ENCODE measurements around the gene MKRN2OS.

MKRN2OS gene

DNA sequence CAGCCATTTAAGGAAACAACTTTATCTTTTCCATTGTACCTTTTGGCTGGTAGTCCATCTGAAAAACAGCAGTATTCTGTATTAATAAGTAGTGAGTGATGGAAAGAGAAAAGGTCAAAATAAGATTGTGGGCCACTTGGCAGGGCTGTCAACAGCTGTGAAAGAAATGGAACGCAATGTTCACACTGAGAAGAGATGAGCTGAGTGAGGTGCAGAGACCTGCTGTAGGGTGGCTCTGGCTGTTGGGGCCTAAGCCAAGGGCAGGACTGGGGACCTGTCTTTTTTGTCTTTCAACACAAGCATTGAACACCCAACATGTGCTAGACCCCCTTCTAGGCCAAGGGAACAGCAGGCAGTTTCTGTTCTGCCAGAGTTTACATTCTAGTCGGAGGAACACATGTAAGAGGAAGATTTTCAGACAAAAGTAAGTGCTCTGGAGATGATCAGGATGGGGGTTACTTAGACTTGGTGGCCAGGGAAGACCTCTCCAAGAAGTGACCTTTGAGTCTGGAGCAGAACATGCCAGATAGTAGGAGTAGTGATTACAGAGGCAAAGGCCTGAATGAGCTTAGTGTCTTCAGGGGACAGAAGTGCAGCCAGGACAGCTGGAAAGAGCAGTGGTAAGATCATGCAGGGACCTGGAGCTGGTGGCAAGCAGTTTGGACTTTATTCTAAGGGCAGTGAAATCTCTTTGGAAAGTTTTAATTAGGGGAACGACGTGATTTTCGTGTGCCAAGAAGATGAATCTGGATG lies 31.4 kb downstream of the MKRN2OS start:
- DNase-seq (ENCODE audit: low spot score), result no peak

DNA sequence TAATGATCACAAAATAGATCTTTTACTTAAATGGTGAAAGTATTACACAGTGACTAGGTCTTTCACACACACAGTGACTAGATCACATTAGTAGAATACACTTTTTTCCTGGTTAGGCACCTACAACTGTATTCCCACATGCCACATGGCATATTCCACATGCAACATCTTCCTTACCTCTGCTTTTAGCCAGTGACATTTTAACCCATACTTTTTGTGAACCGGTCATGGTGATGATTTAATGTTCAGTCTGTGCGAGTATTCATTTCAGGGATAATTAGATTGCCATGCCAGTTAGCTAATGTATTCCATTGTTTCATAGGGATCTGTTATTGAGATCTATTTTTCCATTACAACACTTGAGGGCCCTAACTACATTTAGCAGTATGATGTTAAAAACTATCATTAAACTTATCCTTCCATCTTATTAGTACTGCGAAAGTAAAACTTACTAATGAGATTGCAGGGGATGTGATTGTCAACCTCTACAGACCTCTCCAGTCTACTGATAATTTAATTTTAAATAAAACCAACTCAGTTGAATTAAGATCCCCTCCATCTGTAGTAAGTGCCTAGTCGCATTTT lies 32.7 kb downstream of the MKRN2OS start:
- no peak for DNase-seq (ENCODE audit: low spot score)

GRCh38 chr3:12509466-12509865 lies 35.8 kb downstream of the MKRN2OS start:
- no peak for DNase-seq (ENCODE audit: low spot score)

GRCh38 chr3:12508291-12508700 lies 37.0 kb downstream of the MKRN2OS start:
- peak; percentile 6 for DNase-seq (ENCODE audit: low spot score)

DNA sequence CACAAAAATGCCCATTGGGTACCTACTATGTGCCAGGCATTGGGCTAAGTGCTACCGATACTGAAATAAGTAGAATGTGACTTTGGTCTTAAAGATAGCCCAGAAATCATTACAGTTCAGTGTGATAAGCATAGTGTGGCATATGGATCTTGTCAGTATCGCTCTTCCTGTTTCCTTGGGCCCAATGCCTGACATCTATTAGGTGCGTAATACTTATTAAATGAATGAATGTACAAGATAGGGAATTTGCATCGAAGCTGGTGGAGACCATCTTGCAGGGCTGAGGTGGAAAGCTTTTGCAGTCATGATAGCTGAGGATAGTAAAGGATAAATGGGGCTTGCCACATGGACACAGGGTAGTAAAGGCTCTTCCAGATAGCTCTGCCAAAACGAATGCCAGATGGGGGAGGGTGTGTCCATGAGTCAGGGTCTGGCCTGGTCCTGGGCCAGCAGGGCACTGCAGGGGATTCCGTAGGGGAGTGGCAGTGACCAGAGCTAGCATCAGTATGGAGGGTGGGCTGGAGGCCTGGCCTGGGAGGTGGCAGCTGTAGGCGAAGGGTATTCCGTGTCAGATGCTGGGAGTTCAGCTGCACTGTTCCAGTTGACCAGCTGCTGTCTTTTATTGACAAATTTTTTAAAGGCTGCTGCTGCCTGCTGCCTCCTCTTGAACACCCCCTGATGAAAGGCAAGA lies 37.6 kb downstream of the MKRN2OS start:
- no peak for DNase-seq (ENCODE audit: low spot score)

GRCh38 chr3:12506201-12506709 lies 39.0 kb downstream of the MKRN2OS start:
- no peak for DNase-seq (ENCODE audit: low spot score)

GRCh38 chr3:12503126-12503957 lies 42.0 kb downstream of the MKRN2OS start:
- DNase-seq (ENCODE audit: low spot score), result no peak

GRCh38 chr3:12501360-12502020 lies 43.8 kb downstream of the MKRN2OS start:
- DNase-seq (ENCODE audit: low spot score), result no peak

- DNase-seq (ENCODE audit: low spot score), result no peak
These were observed 45.8 kb downstream of the MKRN2OS start for GRCh38 chr3:12499474-12499873.

DNA sequence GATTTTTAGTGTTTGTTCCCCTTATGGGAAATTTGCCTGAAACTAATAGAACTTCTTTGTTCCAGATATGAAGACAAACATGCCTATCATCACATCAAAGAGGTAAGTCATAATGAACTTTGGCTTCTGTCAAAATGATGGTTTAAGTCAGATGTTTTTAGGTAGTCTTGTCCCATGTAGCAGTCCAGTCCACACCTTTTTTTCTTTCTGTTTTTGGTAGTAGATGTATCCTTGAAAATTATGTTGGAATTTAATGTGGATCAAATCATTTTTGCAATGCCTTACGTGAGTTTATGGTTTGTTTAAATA lies 48.9 kb downstream of the MKRN2OS start:
- no peak for DNase-seq (ENCODE audit: low spot score)

DNA sequence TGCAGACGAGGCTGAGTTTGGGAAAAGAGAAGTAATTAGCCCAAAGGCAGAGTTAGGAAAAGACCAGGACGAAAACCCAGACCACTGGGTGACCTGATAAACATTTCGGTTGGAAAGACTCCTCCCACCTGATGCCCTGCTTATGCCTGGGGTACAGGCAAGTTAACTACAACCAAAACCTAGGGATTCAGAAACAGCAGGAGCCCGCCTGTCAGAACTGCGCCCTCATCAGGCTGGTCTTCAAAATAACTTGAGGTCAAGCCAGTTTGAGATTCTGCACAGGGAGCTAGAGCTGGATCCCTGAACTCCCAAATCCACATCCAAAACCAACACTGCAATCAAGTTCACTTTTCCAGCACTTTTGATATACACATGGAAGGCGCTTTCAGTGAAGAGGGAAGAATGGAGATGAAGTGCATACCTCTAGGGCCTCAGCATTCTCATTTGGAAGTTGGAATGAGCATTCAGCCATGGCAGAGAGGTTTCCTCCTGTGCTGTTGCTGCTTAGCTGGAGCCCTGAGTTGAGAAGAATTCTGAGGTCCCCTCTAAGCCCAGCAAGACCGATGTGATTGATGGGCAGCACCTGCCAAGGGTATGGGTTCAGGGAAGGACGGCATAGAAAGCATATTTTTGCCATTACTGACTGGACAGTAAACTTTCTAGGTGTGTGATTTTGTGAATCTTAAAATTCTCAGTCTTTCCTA lies 49.4 kb downstream of the MKRN2OS start:
- no peak for DNase-seq (ENCODE audit: low spot score)

GRCh38 chr3:12490547-12490946 lies 54.8 kb downstream of the MKRN2OS start:
- DNase-seq (ENCODE audit: low spot score), result no peak

- DNase-seq (ENCODE audit: low spot score), result no peak
These were observed 55.5 kb downstream of the MKRN2OS start for GRCh38 chr3:12489832-12490231.
